UCSD-AML1 (cell line): Measurements from ENCODE around the gene TMPRSS11D.

ENCODE experiments used
- DNase-seq: peaks from one replicate; lab custom pipeline; 2025; ENCODE audit not compliant: unreplicated experiment; lab: John Stamatoyannopoulos, UW

Gene TMPRSS11D, protein sequence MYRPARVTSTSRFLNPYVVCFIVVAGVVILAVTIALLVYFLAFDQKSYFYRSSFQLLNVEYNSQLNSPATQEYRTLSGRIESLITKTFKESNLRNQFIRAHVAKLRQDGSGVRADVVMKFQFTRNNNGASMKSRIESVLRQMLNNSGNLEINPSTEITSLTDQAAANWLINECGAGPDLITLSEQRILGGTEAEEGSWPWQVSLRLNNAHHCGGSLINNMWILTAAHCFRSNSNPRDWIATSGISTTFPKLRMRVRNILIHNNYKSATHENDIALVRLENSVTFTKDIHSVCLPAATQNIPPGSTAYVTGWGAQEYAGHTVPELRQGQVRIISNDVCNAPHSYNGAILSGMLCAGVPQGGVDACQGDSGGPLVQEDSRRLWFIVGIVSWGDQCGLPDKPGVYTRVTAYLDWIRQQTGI

DNA sequence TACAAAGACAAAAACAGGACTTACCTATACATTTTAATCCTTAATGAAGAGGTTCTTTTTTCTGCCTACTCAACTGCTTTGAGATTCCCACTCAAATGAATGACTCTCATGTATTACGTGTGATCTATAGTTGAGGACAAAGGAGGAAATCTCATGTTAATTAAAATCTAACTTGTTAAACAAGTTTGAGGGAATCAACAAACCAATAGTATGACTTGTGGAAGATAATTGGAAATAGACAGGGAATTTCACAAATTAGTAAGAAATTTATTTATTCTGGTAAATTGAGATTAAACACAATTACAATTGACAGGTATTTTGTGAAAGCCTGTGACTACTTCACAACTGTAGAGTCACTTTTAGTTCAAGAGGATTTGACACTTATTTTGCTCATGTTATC lies at the start of gene TMPRSS11D:
Gene TMPRSS11D, minus strand, starts transcription at position 101 of the 400 bp plus-strand sequence. Its CDS starts 69 bp downstream, at position 32.
- DNase-seq, result no peak

DNA sequence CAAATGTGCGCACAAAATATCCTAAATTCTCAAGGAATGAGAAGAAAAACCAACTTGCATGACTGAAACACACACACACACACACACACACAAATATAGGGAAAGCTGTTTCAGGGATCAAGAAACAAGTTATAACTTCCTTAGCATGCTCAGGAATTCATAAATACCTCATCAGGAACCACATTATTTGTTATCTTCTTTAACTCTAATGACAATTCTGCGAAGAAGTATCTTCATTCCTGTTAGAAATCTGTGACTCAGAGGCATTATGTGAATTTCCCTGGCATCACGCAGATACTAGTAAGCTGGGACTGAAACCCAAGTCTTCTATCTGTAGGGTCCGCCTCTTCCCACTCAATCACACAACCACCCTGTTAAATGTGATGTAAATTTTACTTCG lies 49.2 kb upstream of the TMPRSS11D start:
- DNase-seq, result no peak

DNA sequence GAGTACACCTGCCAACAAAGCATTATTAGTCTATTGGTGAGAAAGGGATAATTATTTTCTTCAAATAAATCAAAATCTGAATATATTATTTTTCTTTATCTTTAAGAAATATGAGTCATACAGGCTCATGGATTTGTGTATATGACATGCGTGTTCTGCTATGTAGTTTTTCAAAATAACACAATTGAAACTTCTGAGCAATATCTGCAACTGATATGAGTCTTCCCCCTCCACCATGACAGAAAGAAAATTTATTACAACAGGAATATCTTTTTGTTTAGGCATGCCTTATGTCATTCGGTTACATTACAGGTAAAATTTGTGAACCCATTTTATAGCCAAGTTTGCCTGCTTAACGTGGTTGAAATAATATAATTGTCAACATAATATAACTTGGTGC lies 47.5 kb upstream of the TMPRSS11D start:
- no peak for DNase-seq

DNA sequence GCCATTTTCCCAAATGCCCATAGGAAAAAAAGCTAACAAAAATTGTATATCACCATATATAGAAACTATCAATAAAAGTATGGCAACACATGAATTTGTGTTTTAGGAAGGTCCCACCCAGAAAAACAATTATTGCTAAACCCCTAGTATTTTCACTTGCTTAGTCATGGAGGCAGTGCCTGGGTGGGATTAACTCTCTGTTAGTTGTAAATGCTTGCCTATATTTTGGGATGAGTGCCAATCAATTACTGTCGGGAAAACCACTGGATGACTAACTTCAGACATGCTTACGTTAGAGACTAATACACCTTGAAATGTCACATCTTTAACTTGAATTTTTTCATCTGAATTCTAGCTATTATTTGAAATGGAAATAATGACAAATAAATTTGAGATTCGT lies 45.6 kb upstream of the TMPRSS11D start:
- DNase-seq, result no peak

DNA sequence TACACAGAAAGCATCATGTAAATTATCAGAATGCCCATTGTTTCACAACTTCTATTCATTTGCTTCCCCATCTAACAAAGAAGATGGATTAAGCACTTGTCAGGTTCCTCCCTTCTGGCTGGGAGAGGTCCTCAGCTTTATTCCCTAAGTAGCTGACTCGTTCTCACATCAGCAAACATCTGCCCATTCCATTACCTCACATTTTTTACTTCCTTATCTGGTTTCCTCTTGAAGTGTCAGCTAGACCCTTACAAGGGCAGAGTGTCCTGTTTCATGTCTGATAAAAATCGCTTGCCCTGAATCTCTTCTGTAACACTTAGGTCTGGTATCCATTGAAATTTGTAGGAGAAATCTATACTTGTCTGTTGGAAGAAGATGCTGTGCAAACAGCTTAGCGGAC lies 44.7 kb upstream of the TMPRSS11D start:
- DNase-seq, result no peak

DNA sequence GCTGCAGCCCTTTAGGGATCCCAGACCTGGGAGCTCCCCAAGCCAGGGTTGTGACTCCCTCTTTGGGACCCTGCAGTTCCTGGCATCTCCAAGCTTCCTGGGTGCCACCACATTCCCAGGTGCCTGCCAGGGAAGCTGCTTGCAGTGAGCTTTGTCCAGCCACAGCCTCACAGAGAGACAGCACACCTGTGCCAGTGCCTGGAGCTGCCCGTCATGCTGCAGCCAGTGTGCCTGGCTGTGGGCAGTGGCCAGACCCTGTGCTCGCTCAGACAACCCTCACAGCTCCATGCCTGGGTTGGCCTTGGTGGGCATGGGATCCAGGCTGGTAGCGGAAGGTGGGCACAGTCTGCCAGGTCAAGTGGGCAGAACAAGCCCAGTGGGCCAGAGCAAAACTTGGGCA lies 43.4 kb upstream of the TMPRSS11D start:
- no peak for DNase-seq

DNA sequence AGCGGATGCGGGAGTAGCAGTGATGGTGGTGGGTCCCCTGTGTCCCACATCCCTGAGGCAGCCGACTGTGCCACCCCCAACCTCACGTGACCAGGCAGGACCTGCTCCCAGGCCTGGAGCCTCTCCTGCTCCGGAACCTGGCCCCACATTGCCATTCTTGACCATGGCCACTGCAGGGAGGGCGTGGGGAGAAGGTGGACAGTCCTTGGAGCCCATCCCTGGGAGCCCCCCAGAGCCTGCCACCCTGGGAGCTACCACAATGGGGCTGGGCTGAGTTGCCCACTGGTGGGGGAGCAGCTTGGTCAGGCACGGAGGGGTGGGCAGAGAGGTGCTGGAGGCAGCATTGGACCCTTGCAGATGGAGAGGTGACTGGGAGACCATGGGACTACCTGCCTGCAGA lies 42.7 kb upstream of the TMPRSS11D start:
- DNase-seq, result no peak

DNA sequence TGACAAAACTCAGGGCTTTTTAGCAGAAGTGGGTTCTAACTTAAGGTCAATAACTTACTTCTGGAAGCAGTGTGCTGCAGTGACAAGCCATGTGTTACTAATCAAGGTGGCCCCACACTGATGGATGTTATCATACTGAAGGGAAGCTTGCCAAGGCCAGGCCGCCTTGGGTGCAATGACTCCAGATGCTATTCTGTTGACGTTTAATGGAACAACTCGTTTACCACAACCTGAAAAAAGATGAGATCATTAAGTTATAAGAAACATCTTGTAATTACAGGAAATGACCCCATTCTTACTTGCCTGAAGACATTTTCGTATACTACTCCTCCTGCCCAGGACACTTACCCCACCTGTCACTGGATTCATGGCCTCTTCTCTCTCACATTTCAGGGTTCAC lies 38.9 kb upstream of the TMPRSS11D start:
- no peak for DNase-seq

DNA sequence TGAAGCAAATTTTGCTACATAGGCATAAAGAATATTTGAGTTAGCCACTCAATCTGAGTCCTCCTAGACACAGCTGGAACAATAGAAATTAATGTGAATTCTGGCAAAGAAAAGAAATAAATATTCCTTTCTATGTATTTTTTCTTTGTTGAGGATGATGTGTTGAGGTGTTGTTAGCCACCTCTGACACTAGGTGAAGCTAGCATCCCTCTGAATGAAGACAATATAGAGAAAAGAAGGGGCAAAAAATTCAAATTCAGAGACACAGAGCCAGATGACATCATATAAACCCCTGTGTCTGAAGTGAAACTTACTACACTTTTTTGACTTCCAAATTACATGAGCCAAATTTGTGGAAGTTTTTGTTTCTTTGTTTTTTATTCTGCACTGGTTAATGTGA lies 34.6 kb upstream of the TMPRSS11D start:
- DNase-seq, result no peak

DNA sequence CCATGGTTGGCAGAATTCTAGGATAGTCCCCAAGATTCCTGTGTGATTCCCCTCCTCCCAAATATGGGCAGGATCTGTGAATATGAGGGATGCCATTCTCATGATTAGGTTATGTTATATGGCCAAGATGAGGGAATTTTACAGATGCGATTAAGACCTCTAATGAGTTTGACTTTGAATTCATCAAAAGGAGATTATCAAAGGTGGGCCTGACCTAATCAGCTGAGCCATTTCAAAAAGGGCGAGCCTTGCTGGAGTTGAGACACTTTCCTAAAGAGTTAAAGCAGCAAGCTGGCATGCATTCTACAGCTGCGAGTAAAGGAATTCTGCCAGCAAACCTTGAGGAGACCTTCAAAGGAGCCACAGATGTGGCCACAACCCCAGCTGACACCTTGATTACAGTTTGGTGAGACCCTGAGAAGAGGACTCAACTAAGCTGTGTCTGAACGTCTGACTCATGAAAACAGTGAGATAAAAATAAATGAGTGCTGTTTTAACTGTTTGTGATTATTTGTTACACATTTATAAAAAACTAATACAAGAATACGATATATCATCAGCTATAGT lies 31.7 kb upstream of the TMPRSS11D start:
- no peak for DNase-seq

DNA sequence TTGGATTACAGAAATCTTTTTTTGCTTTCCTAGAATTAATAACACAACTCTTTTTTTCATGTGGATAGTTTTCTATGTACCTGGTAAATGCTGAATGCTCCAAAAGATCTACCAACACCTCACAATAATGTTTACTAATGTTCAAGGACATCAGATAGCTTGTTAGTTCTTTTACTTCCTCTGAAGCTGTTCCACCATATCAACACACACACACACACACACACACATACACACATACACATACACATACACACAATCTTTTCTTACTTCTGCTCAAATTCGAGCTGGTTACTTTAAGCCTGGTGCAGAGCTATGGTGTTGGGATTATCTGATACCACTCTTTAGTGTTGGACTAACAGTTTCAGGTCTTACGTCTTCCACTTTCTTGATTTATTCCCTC lies 28.3 kb upstream of the TMPRSS11D start:
- DNase-seq, result no peak

DNA sequence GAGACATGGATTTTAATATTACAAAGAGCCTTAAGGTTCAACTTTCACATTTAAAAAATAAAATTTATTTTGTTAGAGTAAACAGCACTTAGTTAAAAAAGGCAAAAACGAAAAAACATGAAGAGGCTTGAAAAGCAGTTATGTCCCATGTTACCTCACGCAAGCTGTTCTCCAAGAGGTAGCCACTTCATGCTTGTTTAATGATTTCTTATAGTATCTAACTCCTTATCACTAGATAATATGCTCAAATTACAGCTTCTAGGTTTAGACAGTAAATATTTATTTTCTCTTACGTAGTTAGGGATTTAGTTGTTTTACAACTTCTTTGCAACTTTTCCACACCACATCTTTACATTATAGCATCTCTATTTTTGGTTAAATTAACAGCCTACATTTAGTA lies 27.8 kb upstream of the TMPRSS11D start:
- no peak for DNase-seq

DNA sequence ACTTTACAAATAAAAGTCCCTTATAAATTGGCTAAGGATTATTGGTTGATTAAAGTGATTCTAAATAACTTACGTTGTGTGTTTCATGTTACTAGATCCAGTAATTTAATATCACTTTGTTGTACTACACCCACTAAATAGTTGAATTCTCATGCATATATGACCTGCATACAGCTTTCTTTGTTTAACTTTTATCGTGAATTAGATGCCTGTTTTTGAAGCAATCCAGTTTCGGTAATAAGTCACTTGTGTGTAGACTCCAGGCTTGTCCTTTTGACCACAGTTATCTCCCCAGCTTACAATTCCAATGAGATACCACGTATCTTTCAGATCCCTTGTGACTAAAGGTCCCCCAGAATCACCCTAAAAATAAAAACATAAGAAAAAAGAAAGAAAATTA lies 27.3 kb upstream of the TMPRSS11D start:
- no peak for DNase-seq

DNA sequence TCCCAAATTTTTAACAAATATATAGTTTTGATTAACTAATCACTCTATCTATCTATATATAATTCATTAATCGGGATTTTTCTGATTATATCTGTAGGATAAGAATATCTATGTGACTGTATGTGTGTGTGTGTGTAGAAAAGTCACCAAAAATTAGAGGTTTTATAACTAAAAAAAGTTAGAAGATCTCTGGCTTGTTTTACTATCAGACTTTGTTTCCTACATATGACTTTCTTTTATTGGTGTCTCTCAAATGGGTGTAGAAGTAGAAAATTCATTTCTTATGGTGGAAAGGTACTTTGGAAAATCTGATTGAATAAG lies 26.7 kb upstream of the TMPRSS11D start:
- no peak for DNase-seq

DNA sequence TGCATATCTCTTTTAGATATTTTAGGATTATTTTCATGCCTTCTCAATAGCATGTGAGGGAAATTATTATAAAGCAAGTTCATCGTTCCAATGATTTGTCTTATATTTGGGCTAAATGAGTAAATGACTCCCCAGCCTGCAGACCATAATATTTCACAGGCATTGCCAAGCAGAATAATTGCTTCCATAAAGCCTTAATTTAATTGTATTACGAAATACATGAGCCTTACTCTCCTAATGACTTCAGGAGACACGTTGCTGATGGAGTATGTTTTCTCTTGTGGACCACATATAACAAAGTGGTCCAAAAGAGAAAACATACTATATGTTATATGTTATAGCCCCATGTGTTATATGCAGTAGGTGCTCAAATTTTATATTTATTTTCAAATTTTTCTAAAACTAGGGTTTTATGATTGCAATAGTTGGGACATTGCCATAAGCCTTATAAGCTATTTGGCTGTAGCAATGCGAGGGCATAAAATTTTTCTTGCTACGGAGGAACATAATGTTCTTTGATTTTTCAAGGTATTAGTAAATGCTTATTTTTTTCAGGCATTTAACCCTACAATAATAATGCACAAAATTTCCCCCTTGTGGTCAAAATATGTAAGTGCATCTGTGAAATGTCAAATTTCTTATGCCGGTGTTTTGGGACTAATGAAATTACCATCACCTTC lies 26.2 kb upstream of the TMPRSS11D start:
- DNase-seq, result no peak

DNA sequence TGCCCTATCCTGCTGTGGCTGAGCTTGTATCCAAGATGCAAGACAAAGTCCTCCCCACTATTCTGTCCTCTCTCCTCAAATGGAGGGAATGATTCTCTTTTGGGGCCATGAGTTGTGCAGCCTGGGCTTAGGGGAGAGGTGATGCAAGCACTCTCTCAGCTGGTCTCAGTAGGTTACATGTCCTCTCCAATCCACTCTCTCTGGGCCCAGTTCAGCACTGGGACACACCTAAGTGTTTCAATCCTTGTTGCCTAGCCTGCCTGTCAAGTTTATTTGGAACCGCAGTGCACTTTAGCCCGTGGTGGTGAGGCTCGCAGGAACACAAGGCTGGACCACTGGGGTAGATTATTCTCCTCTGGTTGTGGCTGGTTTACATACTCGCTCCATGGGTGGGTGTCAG lies 23.8 kb upstream of the TMPRSS11D start:
- DNase-seq, result no peak

DNA sequence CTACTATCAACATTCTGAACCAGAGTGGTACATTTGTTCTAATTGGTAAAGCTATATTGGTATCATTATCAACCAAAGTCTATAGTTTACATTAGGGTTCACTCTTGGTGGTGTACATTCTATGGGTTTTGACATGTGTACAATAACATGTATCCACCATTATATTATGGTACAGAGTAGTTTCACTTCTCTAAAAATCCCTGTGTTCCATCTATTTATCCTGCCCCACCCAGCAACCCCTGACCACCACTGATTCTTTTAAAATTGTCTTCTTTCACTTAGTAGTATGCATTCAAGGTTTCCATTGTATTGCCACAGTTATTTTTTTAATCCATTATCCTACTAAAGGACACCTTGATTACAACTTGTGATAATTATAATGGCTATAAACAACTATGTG lies 15.3 kb upstream of the TMPRSS11D start:
- DNase-seq, result no peak

DNA sequence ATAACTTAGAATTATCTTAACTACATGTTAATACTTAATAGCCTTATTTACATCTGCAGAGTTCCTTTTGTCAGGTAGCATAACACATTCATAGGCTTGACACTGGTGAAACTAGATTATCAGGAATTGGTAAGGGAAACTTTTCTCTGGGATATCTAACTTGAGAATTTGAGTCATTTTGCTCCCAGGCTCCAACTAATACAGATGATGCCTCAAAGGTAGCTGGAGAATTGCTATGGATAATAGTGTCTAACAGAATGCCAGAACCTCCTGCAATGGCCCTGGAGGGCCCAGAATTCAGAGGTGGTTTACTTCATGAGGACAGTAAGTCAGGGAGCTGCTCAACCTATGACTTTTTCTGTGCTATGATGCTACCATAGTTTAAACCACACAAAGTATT lies 13.9 kb upstream of the TMPRSS11D start:
- no peak for DNase-seq

DNA sequence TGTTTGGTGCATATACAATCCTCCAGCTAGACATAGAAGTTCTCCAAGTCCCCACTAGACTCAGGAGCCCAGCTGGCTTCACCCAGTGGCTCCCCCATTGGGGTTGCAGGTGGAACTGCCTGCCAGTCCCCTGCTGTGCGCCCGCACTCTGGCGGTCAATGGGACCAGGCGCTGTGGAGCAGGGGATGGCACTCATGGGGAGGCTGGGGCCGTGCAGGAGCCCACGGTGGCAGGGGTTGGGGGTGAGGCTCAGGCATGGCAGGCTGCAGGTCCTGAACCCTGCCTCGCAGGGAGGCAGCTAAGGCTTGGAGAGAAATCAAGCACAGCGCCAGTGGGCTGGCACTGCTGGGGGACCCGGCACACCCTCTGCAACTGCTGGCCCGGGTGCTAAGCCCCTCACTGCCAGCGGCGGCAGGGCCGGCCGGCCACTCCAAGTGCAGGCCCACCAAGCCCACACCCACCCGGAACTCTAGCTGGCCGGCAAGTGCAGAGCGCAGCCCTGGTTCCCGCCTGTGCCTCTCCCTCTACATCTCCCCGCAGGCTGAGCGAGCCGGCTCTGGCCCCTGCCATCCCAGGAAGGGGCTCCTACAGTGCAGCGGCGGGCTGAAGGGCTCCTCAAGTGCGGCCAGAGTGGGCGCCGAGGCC lies 12.7 kb upstream of the TMPRSS11D start:
- DNase-seq, result no peak

DNA sequence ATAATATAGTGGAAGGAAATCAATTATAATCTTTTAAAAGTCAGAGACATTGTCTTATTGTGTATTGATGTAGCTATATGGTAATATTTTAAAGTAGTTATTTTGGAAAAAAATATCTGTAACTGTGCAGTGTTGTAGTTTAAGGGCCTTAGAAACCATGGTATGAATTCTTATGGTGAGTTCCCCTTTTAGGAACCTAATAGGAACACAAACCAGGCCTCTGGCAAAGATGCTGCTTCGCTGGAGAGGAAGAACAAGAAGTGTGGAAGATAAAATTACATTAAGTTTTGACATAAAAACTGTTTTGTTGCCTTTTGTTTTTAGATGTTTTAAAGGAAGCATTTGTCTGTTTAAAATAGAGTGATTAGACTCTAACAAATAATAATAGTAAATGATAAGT lies 10.9 kb upstream of the TMPRSS11D start:
- no peak for DNase-seq

DNA sequence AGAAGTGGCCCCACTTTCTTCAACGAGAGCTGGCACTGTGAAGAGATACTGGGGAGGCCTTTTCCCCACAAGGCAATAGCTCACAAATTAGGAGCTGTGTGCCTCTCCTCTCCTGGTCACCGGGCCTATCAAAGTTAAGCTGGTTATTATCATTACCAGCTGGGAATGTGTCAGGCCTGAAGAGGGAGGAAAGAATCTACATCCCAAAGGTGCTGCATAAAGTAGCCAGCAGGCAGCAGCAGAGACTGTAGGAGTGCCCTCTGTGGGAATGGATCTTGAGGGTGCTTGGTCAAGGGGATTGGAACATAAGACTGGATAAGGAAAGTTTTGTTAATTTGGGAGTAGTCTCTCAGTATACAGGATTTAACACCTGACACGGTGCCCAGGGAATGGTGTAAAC lies 9.1 kb upstream of the TMPRSS11D start:
- DNase-seq, result no peak

DNA sequence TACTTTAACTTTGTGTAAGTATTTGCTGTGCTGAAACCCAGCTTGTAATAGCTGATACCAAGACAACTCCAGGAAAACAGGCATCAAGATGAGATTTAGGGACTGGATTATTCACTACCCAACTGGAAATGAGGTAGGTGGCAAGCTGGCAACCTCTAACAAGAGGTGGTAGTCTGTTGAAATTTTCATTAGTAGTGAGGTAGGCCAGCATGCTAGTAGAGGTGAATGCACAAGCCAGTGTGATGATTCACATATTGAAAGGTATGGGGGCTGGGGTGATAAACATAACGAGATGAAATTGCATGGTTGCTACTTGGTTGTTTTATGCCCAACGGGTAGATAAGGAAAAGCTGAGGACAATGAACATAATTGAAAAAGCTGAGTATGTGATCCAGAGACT lies 8.5 kb upstream of the TMPRSS11D start:
- DNase-seq, result no peak
